Measurements from ENCODE around the gene MRPL48. TPM values are rescaled to one million over a fixed set of nuclear protein-coding genes. Genes with fewer than 3 reads are reported as not detected.

The MRPL48 gene
- total RNA-seq, 1 experiment from 2014 or later = 38.7 TPM

GRCh38 chr11:73862986-73863385 lies 75.3 kb downstream of the MRPL48 start (continued):
- no peak for TF ChIP-seq RELA (CRISPR knock-in tag; IDR thresholded peaks at IDR 0.05; ENCODE audit: borderline replicate concordance)
- TF ChIP-seq JUN (CRISPR knock-in tag; IDR thresholded peaks at IDR 0.05) = no peak
- TF ChIP-seq ZNF425 (CRISPR knock-in tag; conservative IDR thresholded peaks at IDR 0.05) = no peak
- TF ChIP-seq TEAD4 (CRISPR knock-in tag; IDR thresholded peaks at IDR 0.05) = no peak

- no peak overlapping the region for H3K27ac Mint-ChIP-seq
- no peak overlapping the region for H3K4me3 Mint-ChIP-seq
- no peaks in the 10 kb centered on the region for H3K27me3 Mint-ChIP-seq (ENCODE audit: low read depth)
- ChIA-PET POLR2A (interaction anchor here (0.8 kb wide), 1 partner anchor 10 kb away, joined by 3 read pairs; no protein-coding TSS in a partner anchor), CTCF (interaction anchor here (0.7 to 2.0 kb wide), 3 partner anchors 65 to 105 kb away, joined by 3 to 9 read pairs (median 3); partner anchors contain the start of gene RAB6A)
- no peak for ATAC-seq
- no peak for DNase-seq (ENCODE audit: low spot score)
- no peak for TF ChIP-seq ATF1 (CRISPR knock-in tag; IDR thresholded peaks at IDR 0.05)
- no peak for TF ChIP-seq KAT7 (CRISPR knock-in tag; IDR thresholded peaks at IDR 0.05; ENCODE audit: borderline replicate concordance)
- TF ChIP-seq GTF2I (CRISPR knock-in tag; conservative IDR thresholded peaks at IDR 0.05) = no peak
- no peak for TF ChIP-seq TP53 (CRISPR knock-in tag; IDR thresholded peaks at IDR 0.05)
- no peak for TF ChIP-seq ERG (CRISPR knock-in tag; IDR thresholded peaks at IDR 0.05)
- no peak for TF ChIP-seq TEAD4 (CRISPR knock-in tag; IDR thresholded peaks at IDR 0.05)
- no peak for TF ChIP-seq ELF4 (CRISPR knock-in tag; IDR thresholded peaks at IDR 0.05; ENCODE audit: low read depth)
- no peak for TF ChIP-seq ZBTB21 (CRISPR knock-in tag; IDR thresholded peaks at IDR 0.05; ENCODE audit: borderline replicate concordance)
- no peak for TF ChIP-seq ZNF416 (CRISPR knock-in tag; IDR thresholded peaks at IDR 0.05)
- no peak for TF ChIP-seq FOXJ3 (CRISPR knock-in tag; IDR thresholded peaks at IDR 0.05; ENCODE audit: borderline replicate concordance)
- no peak for TF ChIP-seq RELA (CRISPR knock-in tag; IDR thresholded peaks at IDR 0.05; ENCODE audit: borderline replicate concordance)
- TF ChIP-seq GRHL2 (CRISPR knock-in tag; IDR thresholded peaks at IDR 0.05; ENCODE audit: insufficient replicate concordance, severe bottlenecking) = no peak
- TF ChIP-seq ZNF317 (CRISPR knock-in tag; IDR thresholded peaks at IDR 0.05; ENCODE audit: borderline replicate concordance, low read depth) = no peak
- TF ChIP-seq ETV6 (CRISPR knock-in tag; IDR thresholded peaks at IDR 0.05) = no peak
- TF ChIP-seq CREB1 (CRISPR knock-in tag; IDR thresholded peaks at IDR 0.05) = no peak
- no peak for TF ChIP-seq ZNF423 (CRISPR knock-in tag; IDR thresholded peaks at IDR 0.05)
- no peak for TF ChIP-seq MAX (CRISPR knock-in tag; IDR thresholded peaks at IDR 0.05)
- no peak for TF ChIP-seq ZNF219 (CRISPR knock-in tag; IDR thresholded peaks at IDR 0.05; ENCODE audit: borderline replicate concordance)
- H3K4me1 Mint-ChIP-seq = peaks cover 5% of the 10 kb centered on the region; the same call in 1 of the 2 replicates
- H3K36me3 Mint-ChIP-seq = peaks cover 10% of the 10 kb centered on the region
- H3K9me3 Mint-ChIP-seq = no peaks in the 10 kb centered on the region
These were observed 78.5 kb downstream of the MRPL48 start for GRCh38 chr11:73866095-73866579.

- Mint-ChIP-seq H3K27me3 (ENCODE audit: low read depth) (no peaks in the 10 kb centered on the region), H3K27ac (no peak overlapping the region), H3K9me3 (no peaks in the 10 kb centered on the region), H3K36me3 (peaks cover 12% of the 10 kb centered on the region), H3K4me3 (no peak overlapping the region), H3K4me1 (peaks cover 5% of the 10 kb centered on the region; the same call in 1 of the 2 replicates)
- CTCF ChIA-PET = interaction anchor here (1.1 to 2.0 kb wide), 2 partner anchors 65 to 106 kb away, joined by 3 to 9 read pairs; partner anchors contain the start of gene RAB6A
- no peak; the same call in 1 of the 2 replicates for ATAC-seq
- no peak for DNase-seq (ENCODE audit: low spot score)
- TF ChIP-seq FOXJ3 (CRISPR knock-in tag; IDR thresholded peaks at IDR 0.05; ENCODE audit: borderline replicate concordance) = no peak
- TF ChIP-seq TEAD4 (CRISPR knock-in tag; IDR thresholded peaks at IDR 0.05) = no peak
- no peak for TF ChIP-seq ATF3 (CRISPR knock-in tag; conservative IDR thresholded peaks at IDR 0.05)
- TF ChIP-seq NFYB (CRISPR knock-in tag; conservative IDR thresholded peaks at IDR 0.05; ENCODE audit: low read depth) = no peak
- no peak for TF ChIP-seq ZMAT4 (CRISPR knock-in tag; IDR thresholded peaks at IDR 0.05)
- POLR2A ChIA-PET = interaction anchor here (0.8 kb wide), 1 partner anchor 10 kb away, joined by 3 read pairs; no protein-coding TSS in a partner anchor
These were observed 78.9 kb downstream of the MRPL48 start for GRCh38 chr11:73866586-73866996.
